Pancreas (tissue), 10 donors: ENCODE results near the gene TYRO3. TPM values are rescaled to one million over a fixed set of nuclear protein-coding genes. Genes with fewer than 3 reads are reported as not detected.

Source experiments
- ATAC-seq, 4 donors: fragments of 200-7000 bp; cut with Tn5 transposase; one replicate each; pipeline versions ENCODE4 v1.8.0 to v1.9.1; 2020; ENCODE audit warnings: mild to moderate bottlenecking in 4 of 4, moderate library complexity in 4 of 4
- DNase-seq, 6 donors: peaks; one replicate each; pipeline ENCODE4 v3.0.0-alpha.2; 2020
- FAIRE-seq: peaks from 2 replicates; lab custom pipeline; 2012; peaks lifted over from hg19 to GRCh38; lab: Jason Lieb, UNC
- H3K27ac ChIP-seq, 4 donors: fragments of 200-600 bp; sonication (generic); 1 replicate in 3 of 4; 2 replicates in 1 of 4; pipeline versions ENCODE4 v1.5.0 to v1.8.0; 2020
- H3K27me3 ChIP-seq, 4 donors: fragments of 200-600 bp; one replicate each; pipeline ENCODE4 v1.8.0; 2021
- H3K36me3 ChIP-seq, 3 donors: fragments of 200-600 bp; sonication (generic) in 1 of 3; one replicate each; pipeline versions ENCODE4 v1.5.0 to v1.8.0; 2020 to 2021
- H3K4me1 ChIP-seq, 3 donors: fragments of 200-600 bp; one replicate each; pipeline ENCODE4 v1.8.0; 2021
- H3K4me3 ChIP-seq, 4 donors: fragments of 200-600 bp; sonication (generic) in 2 of 4; one replicate each; pipeline versions ENCODE4 v1.5.0 to v1.8.0; 2020 to 2021
- H3K9me3 ChIP-seq, 4 donors: fragments of 200-600 bp; one replicate each; pipeline ENCODE4 v1.8.0; 2021
- whole genome bisulfite sequencing, 2 donors: extraction: QIAGEN DNeasy Blood & Tissue Kit; methylation state at CpG; one replicate each; pipeline ENCODE4 v1.1.7; 2013; 5-methylcytosine and 5-hydroxymethylcytosine counted together
- intact Hi-C, 3 donors: fragments of 100-400 bp; cut with DNase I; formaldehyde crosslinking; loops; one replicate each; pipeline versions ENCODE4 v1.11.1 to v1.14.2; 2022
- polyA plus RNA-seq, 2 donors: library from polyadenylated mRNA; stranded (reverse); fragments of 200-250 nt; gene quantifications; one replicate each; pipeline ENCODE4 v1.2.3, GENCODE V29; 2013
- total RNA-seq, 6 donors: library from RNA; stranded (reverse); fragmentation: NEBNext Ultra II Directional in 4 of 6; extraction: Animal tissue kit (Norgen Biotek cat#: 25700) in 4 of 6; gene quantifications; one replicate each; pipeline versions ENCODE4 v1.2.1 to v1.2.4, GENCODE V29; 2021 to 2023
- TF ChIP-seq, protein P1 (sequence below), 4 donors: fragments of 200-600 bp; sonication (generic) in 3 of 4; IDR thresholded peaks; one replicate each; pipeline versions ENCODE4 v1.5.0 to v1.8.0; 2021; ENCODE audit warnings: antibody characterized with exemption in 4 of 4
- donor health status: healthy with polysubstance abuse.
- donor health status: DM: no; HTN: no; CAD: no; lungs with moderate emphysema.
- donor health status: DM: no; HTN: no; CAD: no.
- donor health status: control.
- donor health status: control.
- donor health status: Bipolar disorder and iron deficiency.
- donor health status: DM: yes; HTN: yes; CAD: no.
- donor health status: DM: no; HTN: no; CAD: no.
- donor health status: DM: no; HTN: no; CAD: no.
- donor health status: DM: yes; HTN: yes; CAD: no.

Gene TYRO3
- total and polyA plus RNA-seq, 8 donors: 7.3 to 14.4 (median 9.9) TPM

DNA sequence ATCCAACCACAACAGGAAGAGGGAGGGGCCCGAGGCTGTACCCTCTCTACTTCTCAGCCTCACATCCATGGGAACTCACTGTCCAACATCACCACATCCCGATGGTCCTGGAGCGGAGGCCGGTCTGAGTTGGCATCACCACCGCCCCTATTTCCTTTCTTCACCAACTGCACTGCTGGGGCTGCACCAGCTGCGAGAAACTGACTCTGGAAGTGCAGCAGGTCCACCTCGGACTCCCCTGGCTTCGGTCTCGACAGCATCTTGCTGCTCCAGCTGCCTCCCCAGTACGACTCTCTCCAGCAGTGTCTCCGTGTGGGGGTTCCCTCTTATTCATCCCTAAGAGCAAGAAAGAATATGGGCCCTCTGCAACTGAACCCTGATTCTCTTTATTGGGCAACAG, 22.1 kb upstream of the TYRO3 start:
- Histone ChIP-seq H3K4me1 (no peaks in the 10 kb centered on the region), H3K27ac (no peak overlapping the region), H3K27me3 (no peaks in the 10 kb centered on the region), H3K4me3 (no peak overlapping the region), H3K36me3 (peaks cover 0 to 15% (median 10%) of the 10 kb centered on the region in 3 donors), H3K9me3 (no peaks in the 10 kb centered on the region)
- DNase-seq: no peak
- no peak for ATAC-seq
- no peak for FAIRE-seq
- 91 to 94% methylated on average over 11 of the region's 11 CpGs for WGBS, 2 donors
- intact Hi-C loops: no loop called here
- TF ChIP-seq, protein P1, sequence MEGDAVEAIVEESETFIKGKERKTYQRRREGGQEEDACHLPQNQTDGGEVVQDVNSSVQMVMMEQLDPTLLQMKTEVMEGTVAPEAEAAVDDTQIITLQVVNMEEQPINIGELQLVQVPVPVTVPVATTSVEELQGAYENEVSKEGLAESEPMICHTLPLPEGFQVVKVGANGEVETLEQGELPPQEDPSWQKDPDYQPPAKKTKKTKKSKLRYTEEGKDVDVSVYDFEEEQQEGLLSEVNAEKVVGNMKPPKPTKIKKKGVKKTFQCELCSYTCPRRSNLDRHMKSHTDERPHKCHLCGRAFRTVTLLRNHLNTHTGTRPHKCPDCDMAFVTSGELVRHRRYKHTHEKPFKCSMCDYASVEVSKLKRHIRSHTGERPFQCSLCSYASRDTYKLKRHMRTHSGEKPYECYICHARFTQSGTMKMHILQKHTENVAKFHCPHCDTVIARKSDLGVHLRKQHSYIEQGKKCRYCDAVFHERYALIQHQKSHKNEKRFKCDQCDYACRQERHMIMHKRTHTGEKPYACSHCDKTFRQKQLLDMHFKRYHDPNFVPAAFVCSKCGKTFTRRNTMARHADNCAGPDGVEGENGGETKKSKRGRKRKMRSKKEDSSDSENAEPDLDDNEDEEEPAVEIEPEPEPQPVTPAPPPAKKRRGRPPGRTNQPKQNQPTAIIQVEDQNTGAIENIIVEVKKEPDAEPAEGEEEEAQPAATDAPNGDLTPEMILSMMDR (IDR thresholded peaks at IDR 0.05): no peak

DNA sequence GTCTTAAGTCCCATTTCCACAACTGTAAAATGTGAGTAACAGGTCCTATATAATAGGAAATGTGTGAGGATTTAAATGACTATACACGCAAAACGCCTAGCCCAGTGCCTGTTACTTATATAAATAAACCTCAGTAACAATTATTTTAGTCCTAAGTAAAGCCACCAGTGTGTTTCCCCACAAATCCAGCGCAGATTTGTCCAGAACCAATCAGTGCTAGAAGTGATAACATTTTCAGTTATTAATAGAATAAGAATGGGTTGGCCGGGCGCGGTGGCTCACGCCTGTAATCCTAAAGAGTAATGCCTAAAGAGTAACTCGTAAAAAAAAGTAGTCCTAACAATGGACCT, 15.5 kb upstream of the TYRO3 start:
- DNase-seq: no peak
- no peaks in the 10 kb centered on the region for H3K27me3 ChIP-seq
- H3K36me3 ChIP-seq: no peaks in the 10 kb centered on the region
- intact Hi-C loops: no loop called here
- H3K4me1 ChIP-seq: peaks cover 0 to 5% (median 0%) of the 10 kb centered on the region in 3 donors
- no peak for ATAC-seq
- no peaks in the 10 kb centered on the region for H3K9me3 ChIP-seq
- TF ChIP-seq, protein P1 (IDR thresholded peaks at IDR 0.05): no peak
- peak overlapping the region; percentile 40 to 70 (median 61) for H3K4me3 ChIP-seq
- peak overlapping the region in 2 of 4 donors; percentile 52 to 55 for H3K27ac ChIP-seq
- FAIRE-seq: no peak
- 2 to 4% methylated on average over 8 of the region's 8 CpGs for WGBS, 2 donors

DNA sequence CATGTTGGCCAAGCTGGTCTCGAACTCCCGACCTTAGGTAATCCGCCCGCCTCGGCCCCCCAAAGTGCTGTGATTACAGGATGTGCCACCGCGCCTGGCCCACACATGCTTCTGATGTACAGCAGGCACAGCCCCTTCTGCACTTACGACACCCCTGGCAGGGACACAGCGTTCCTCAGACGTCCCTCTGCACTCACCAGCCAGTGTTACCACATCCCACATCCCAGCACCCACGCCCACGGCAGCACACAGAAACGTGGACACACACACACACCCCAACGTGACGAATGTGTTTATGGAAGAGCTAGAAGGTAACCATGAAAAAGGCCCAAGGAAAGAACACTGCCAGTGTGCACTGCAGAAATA, 14.4 kb upstream of the TYRO3 start:
- H3K27ac ChIP-seq: no peak overlapping the region
- FAIRE-seq: no peak
- peak in 3 of 4 donors; percentile 6 to 24 (median 10) for ATAC-seq

DNA sequence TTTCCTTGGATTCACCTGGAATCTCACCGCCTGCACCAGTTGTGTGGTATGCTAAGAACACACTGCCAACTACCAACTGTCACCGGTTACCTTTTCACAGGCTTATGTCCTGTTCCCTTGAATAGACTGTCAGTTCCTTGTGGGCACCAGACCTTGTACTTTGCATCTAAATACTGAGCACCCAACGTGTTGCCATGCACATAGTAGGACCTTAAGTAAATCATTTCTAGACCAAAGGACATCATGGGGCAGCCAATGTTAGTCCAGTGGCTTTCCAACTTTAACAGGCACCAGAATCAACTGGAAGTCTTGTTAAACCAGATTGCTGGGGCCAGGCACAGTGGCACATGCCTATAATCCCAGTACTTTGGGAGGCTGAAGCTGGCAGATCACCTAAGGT, 13.8 kb upstream of the TYRO3 start:
- Histone ChIP-seq H3K4me3 (no peak overlapping the region), H3K27ac (no peak overlapping the region), H3K4me1 (peaks cover 0 to 5% (median 0%) of the 10 kb centered on the region in 3 donors), H3K27me3 (no peaks in the 10 kb centered on the region), H3K9me3 (no peaks in the 10 kb centered on the region), H3K36me3 (no peaks in the 10 kb centered on the region)
- 71 to 80% methylated on average over 3 of the region's 3 CpGs for WGBS, 2 donors
- TF ChIP-seq, protein P1 (IDR thresholded peaks at IDR 0.05): no peak
- FAIRE-seq (no peak), ATAC-seq (no peak), DNase-seq (no peak)
- intact Hi-C loops: no loop called here

More for the DNA sequence above, 14.4 kb upstream of the TYRO3 start:
- H3K4me1 ChIP-seq: peaks cover 0 to 5% (median 0%) of the 10 kb centered on the region in 3 donors
- H3K36me3 ChIP-seq: no peaks in the 10 kb centered on the region
- intact Hi-C loops: no loop called here
- DNase-seq: peak in 1 of 6 donors; percentile 27
- peak overlapping the region in 2 of 4 donors; percentile 70 for H3K4me3 ChIP-seq
- no peaks in the 10 kb centered on the region for H3K27me3 ChIP-seq
- H3K9me3 ChIP-seq: no peaks in the 10 kb centered on the region
- TF ChIP-seq, protein P1 (IDR thresholded peaks at IDR 0.05): no peak
- 74% methylated on average over 13 to 15 of the region's 15 CpGs for WGBS, 2 donors

DNA sequence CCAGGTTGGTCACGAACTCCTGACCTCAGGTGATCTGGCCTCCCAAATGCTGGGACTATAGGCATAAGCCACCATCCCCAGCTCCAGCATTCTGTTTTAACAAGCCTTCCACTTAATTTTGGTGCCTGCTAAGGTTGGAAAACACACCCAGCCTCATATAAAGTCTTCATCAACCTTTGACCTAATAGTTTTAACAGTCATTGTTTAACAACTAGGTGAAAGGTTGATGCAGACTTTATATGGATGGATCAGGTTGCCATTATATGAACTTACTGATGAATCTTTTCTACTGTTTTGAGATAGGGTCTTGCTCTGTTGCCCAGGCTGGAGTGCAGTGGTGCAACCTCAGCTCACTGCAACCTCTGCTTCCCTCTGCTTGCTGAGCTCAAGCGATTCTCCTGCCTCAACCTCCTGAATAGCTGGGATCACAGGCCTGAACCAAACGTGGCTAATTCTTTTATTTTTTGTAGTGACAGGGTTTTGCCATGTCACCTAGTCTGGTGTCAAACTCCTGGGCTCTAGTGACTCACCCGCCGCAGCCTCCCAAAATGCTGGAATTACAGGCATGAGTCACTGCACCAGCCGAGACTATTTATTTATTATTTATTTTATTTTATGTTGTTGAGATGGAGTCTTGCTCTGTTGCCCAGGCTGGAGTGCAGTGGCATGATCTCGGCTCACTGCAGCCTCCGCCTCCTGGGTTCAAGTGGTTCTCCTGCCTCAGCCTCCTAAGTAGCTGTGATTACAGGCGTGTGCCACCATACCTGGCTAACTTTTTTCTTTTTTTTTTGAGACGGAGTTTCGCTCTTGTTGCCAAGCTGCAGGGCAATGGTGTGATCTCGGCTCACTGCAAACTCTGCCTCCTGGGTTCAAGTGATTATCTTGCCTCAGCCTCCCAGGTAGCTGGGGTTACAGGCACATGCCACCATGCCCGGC, 11.9 kb upstream of the TYRO3 start:
- no peak for FAIRE-seq
- no peak overlapping the region for H3K4me3 ChIP-seq

More for the DNA sequence above, 11.9 kb upstream of the TYRO3 start:
- WGBS, 2 donors: 73 to 80% methylated on average over 13 of the region's 13 CpGs
- H3K27ac ChIP-seq: no peak overlapping the region
- H3K9me3 ChIP-seq: no peaks in the 10 kb centered on the region
- intact Hi-C loops: no loop called here
- ATAC-seq (no peak), DNase-seq (no peak)
- peaks cover 0 to 5% (median 0%) of the 10 kb centered on the region in 3 donors for H3K4me1 ChIP-seq
- no peaks in the 10 kb centered on the region for H3K36me3 ChIP-seq
- no peaks in the 10 kb centered on the region for H3K27me3 ChIP-seq
- TF ChIP-seq, protein P1 (IDR thresholded peaks at IDR 0.05): no peak
